Activated naive CD8-positive, alpha-beta T cell treated with anti-CD3 and anti-CD28 coated beads, Interleukin-2, amount 50 U/mL, for 16 hours (primary cell): ENCODE measurements around the gene SCN3A.

Experiments
- DNase-seq: peaks from one replicate; pipeline ENCODE4 v3.0.0-alpha.2; 2020; ENCODE audit warnings: low read depth, low spot score

SCN3A gene

DNA sequence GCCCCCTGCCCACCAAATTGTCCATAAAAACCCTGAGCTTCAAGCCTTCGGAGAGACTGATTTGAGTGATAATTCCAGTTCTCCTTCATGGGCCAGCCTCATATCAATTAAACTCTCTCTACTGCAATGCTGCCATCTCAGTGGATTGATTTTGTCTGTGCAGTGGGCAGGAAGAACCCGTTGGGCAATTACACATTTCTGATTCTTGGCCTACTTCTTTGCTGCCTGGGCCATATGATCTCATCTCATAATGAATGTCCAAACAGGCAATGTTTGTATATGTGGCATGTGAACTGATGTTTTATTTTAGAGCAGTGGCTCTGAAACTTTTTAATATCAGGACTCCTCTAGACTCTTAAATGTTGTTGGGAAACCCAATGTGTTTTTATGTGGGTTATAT, 147.3 kb downstream of the SCN3A start:
- DNase-seq = no peak

DNA sequence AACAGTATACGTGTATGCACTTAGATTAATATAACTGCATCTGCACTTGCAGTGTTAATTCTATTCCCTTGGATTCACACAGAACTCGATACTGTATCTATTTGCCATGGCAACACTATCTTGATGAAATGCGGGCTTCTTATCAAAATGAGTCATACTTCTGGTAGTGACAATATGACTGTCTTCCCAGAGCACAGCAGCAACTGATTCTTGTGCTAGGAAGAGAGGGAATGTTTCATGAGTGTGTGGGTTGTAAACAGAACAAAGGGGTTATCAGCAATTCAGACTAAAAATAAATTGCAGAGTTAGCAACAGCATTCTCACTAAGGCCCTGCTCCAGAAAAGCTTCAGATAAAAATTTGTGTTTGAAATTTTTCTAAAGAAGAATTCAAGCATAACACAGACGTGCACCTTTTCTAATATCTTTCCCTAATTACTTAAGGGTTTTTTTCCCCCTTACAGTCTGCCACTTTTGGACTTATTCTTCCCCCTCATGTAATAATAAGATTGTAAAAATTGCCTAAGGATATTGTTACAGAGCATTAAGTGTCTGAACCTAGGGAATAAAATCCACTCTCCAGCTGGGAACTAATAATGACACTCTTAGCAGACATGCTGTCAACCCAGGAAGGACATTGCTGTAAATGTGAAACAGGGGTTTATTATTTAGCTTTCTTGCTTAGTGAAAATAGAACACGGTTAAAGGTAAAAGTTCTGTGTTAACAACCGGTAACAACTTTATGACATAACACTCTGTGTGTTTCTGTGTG, 148.6 kb downstream of the SCN3A start:
- no peak for DNase-seq

DNA sequence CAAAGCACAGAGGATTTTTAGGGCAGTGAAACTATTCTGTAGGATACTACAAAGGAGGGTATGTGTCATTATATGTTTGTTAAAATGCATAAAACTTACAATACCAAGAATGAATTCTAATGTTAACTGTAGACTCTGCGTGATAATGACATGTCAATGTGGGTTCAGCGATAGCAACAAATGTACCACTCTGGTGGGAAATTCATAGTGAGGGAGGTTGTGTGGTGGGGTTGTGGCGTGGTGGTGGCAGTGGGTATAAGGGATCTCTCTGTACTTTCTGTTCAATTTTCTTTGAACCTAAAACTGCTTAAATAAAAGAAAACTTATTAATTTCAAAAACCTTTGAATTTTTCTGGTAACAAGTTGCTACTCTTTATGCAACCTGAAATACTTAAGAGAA, 149.2 kb downstream of the SCN3A start:
- no peak for DNase-seq

DNA sequence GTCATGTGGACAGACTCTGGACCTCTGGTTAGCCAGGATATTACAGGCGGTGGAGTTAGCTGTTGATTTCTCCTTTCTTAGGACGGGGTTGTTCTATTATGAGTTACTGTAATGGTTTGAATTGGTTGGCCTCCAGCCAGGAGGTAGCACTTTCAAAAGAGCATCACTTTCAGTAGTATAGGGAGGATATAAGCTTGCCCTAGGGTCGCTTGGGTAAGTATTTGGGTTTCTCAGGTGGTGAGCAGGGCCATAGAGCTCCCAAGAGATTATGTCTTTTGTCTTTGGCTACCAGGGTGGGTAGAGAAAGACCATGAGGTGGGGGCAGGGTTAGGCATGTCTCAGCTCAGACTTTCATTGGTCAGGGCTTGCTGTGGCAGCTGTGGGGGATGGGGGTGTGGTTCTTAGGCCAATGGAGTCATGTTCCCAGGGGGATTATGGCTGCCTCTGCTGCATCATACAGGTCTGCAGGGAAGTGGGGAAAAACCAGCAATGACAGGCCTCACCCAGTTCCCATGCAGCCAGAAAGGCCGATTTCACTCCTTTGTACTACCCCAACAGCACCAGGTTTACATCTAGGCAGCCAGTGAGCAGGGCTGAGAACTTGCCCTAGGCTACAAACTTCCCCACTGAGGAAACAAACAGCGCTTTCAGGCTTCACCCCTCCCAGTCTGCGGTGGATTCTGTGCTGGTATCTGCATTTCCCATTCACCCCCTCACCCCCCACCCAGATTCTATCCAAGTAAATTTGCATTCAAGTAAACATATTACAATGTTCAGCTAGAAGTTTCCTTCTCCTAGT, 159.1 kb downstream of the SCN3A start:
- no peak for DNase-seq
